GM21360 (cell line): ENCODE results near the gene PRLH.
"Not testable (repeated sequence)": the region's sequence is repeated elsewhere in the genome, so short reads cannot be mapped to it uniquely, and the experiment has no call there.

ENCODE experiments used
- ATAC-seq: cut with Tn5 transposase; IDR thresholded peaks from one replicate; pipeline ENCODE4 v1.9.1; 2021; ENCODE audit warnings: mild to moderate bottlenecking, moderate library complexity; ENCODE audit not compliant: unreplicated experiment

PRLH gene

DNA sequence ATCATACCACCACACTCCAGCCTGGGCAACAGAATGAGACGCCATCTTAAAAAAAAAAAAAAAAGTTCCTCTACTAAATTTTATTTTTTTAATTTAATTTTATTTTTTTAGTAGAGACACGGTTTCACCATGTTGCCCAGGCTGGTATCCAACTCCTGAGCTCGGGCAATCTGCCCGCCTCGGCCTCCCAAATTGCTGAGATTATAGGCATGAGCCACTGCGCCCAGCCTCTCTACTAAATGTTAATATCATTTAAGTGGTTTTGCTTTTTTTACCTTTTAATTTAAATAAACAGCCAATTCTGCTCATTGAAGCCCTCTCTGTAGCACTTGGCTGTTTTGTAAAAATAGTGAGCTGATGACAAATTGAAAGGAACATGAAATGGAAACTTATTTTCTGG is 15.0 kb downstream of the PRLH start:
- no peak for ATAC-seq

DNA sequence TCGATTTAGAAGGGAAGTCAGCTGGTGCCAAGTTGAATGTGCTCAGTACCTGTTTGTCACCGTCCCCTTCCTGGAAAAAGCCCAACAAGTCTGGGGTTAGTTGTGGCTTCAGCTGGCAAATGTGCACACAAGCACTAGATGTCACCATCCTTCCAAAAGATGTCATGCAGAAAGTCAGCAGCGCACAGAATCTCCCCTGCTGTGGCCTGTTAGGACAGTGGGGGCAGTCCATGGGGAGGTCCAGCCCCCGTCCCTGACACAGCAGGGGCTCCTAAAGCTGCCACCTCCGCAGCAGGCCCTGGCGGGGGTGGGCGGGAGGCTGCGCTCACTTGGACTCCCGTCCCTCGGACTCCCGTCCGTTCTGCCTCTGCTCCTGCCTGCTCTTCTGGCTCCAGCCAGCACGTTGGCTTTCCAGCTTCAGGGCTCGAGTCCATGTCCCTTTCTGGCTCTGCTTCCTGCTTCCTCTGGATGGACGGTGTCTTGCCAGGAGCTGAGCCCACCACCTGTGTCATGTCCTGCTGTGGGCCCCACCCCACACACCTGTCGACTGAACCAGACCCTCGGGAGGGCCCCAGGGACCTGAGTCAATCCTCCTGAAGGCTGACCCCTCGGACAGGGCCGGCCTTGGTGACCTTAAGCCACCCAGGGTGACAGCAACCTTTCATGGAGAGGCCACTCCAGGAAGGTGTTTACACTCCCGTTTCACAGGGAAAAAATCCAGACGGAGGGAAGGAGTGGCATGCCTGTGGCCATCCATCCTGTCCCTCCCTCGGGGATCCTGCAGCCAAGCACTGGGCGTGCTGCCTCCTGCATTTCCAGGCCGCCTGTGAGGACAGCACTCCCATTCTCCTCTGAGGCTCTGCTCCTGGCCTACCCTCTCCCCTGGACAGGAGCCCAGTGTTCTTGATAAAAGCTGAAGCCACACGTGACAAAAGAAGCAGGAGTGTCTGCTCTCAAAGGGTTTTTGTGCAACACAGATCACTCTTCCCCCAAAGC is 15.7 kb downstream of the PRLH start:
- ATAC-seq, result no peak

DNA sequence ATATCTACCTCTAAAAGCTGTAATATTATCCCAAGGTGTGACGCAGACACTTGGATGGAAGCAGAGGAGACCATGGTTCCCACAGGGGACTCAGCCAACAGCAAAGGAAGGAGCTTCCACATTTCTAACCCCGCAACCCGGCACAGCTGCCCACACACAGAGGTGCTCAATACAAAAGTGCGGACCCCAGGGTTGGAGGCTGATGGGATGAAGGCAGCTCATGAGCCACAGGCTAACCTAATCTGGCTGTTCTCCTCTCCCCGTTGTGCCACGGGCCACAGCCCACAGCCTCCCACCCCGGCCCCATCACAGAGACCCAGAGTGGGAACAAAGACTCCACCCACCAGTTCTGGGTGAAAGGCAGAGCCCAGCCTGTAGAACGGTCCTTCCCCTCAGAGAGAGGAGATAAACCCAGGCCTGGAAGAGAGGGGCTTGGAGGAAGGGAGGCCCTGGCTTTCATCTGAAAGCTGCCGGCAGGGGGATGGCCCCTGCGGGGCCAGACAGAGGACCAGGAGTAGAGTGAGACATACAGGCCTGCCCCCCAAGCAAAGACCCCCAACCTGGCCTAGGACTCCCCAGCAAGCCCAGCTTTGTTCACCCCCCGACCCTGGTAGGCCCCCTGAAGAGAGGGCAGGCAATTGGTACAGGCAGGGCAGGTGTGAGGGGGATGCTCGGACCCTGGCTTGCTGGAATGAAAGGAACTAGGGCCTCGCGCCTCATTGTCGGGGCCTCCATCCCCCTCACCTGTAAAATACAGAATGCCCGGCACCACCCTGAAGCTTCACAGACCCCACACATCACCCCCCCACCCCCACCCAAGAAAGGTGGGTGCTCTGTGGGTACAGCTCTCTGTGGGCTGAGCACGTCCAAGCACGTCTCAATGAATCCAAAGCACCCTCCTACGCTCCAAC is 17.3 kb downstream of the PRLH start:
- ATAC-seq, result no peak

DNA sequence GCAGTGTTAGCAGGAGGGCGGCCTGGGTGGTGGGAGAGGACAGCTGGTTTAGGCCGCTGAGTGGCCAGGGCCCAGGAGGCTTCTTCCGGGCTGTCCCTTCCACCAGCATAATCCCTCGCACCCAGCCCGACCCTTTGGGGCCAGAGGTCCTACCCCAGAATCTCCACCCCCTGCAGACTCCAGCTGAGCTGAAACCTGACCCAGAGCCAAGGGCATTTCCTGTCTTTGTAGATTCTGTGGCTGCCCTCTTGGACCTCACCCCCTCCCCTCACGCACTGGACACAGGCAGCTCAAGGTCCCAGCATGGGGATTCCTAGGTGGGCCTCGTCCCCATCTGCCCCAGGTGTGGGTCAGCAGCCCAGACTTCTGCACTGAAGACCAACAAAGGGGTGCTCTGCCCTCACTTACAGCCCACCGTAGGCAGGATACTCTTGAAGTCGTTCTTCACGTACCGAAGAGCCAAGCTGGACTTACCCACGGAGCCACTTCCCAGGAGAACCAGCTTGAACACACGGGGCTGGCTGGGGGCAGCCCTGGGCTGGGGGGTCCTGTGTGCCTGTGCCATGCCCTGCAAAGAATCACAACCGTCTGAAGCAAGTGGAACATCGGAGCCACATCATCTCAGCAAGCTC is 19.3 kb downstream of the PRLH start:
- no peak for ATAC-seq

DNA sequence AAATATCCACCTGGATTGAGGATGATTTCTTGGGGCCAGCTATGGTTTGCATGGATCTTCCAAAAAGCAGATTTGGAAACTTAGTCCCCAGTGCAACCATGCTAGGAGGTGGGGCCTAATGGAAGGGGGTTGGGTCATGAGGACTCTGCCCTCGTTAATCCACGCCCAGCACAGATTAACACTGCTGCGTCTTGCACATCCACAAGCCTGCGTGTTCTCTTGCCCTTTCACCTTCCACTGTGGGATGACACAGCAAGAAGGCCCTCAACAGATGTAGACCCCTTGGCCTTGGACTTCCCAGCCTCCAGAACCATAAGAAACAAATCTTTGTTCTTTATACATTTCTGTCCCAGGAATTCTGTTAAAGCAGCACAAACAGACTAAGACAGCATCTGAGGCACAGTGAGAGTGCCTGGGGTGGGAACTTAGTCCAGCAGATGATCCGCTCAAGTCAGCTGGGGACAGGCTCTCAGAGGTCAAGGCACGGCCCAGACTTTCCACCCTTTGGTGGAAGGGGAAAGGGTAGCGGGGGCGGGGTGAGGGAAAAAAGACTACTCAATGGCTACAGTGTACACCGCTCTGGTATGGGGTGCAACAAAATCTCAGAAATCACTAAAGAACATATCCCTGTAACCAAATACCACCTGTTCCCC is 21.8 kb downstream of the PRLH start:
- no peak for ATAC-seq

DNA sequence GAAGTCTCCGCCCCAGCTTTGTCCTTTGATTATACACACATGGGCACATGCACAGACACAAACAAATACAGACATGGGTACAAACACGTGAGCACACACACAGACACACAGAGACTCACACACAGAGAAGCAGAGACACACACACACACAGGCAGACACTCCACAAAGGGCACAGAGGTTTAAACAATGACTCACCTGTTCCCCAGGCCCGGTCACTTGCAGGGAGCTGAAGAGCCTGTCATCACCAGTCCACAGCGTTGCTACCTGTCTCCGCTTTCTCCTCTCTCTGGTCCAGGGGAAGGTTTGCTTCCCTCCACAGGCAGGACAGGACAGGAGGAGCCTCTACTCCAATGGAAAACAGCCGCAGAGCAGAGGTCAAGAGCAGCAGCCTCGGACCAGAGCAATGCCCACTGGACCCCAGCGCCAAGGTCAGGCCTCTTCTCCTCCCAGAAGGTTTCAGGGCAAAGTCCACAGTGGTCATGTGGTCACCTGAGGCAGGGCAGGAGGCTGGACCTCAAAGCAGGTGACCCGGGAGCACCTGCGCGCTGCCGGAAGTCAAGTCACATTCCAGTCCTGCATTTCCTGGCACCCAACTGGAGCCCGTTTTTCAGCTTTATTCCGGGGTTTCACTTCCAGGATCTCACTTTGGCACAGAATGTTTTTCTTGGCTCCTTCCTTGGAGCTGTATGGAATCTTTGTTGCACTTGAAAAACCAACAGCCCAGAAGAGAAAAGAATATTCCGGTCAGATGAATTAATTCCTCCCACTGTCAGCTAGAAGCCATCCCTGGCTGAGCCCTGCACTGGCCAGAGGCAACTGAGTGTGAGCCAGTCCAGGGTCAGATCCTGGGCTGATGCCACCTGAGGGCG is 24.1 kb downstream of the PRLH start, which contains the start of gene RAB17:
TSS of gene RAB17 (minus strand) at position 463 of the 869 bp plus-strand sequence. CDS start 4,580 bp downstream, outside the sequence.
- no peak for ATAC-seq

DNA sequence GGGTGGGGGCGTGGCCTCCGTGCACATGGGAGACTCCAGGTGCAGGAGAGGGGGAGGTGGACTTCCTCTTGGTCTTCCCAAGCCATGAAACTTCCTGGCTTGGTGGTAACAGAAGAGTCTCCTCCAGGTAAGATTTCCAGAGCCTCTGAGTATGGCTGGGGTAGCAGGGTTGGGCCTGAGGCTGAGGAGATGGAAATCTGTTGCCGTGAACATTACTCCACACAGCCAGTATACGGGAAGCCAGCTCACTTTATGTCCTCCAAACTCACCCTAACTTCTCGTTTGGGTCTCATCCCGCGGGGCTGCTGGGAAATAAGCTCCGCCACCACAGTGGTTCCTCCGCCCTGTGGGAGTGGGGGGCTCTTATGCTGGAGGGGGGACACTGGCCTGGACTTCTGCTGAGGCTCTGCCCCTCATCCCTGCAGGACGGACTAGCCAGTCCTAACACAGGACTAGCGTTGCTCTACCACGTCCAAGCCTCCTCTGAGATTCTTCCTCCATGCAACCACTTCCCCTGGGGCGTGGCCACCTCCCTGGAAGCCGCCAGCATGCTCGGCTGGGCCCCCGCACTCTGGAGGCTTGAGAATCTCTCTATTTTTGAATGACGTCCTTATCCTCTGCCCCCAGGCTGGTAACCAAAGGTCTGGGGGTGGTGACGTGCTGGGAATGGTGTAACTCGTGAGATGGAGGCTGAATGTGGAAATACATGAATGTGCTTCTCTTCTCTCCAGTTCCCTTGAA is 24.9 kb downstream of the PRLH start:
- ATAC-seq, result no peak

DNA sequence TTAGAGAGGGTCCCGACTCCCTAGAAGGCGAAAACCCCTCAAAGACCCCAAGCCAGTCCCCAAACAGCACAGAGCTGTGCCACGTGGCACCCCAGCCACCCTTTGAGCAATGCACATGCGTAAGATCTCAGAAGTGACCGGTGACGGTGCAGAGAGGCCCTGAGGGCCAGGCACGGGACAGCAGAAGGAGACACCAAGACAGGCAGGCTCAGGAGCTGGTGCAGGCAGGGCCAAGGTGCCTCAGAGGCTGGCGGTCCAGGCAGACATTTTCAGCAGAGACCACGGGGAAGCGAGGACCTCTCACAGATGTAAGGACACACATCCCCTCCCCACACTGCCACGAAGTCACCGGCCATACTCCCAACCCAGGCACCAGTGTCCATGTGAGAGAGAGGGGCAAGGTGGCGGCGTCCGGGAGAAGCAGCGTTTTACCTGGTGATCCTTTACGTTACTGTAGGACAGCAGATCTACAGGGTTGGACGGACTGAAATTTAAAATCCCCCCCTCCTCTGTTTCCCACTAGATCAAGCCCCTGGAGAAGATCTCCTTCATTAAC is 26.1 kb downstream of the PRLH start:
- ATAC-seq, result no peak

DNA sequence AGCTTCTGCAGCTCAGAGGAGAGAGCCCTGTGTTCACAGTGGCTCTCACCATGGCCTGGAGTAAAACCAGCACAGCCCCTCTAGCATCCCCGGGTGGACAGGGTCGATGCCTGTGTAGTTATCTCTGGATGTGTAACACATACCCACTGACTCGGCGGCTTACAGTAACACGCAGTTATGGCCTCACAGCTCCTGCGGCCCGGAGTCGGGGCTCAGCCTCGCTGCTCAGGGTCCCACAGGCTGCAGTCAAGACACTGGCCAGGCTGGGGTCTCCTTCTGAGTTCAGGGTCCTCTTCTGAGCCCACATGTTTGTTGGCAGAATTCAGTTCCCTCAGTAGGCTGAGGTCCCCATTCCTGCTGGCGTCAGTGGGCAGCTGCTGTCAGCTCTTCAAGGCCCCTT is 26.7 kb downstream of the PRLH start:
- ATAC-seq, result no peak

DNA sequence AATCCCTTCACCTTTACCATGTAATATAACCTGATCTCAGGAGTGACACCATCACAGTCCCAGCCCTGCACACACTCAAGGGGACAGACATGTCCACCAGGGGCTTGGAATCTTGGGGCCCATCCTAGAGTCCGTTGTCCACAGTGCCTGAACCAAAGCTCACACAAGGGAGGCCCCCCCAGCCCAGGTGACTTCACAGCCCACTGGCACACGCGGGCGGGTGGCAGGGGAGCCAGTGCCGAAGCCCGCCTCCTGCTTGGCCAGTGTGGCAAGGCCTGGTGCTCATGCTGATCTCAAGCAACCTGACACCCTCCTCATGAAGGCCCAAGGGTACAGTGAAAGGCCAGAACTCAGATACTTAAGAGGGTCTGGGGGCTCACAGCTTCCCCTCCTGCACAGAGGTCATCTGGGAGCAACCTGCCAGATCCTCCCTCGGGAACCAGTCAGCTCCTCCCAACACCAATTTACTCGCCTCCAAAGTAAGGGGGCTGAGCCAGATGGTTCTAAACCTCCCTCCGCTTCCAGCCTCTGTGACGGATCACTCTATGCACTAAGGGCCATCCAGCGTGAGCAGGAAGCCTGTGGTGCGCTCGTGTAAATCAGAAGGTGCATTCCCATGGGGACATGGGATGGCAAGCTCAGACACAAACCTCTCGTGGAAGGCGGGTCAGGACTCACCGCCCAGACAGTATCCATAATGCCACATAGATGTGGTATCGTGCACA is 27.4 kb downstream of the PRLH start:
- ATAC-seq, result no peak

DNA sequence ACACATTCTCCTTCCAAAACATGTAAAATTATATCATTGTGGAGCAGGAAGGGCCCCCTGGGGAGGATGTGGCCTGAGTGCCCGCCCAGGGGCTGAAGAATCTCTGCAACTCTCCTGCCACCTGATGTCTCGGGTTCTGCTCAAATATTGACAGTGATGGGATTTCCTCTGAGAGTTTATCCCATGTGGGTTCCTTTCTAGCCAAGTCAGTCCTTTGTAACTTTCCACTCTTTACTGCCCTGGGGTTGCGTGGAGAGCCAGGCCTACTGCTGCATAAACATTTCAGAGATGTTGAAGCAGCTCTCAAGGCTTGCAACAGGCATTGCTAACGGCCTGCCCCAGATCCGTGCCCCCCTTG is 28.1 kb downstream of the PRLH start:
- ATAC-seq, result no peak

DNA sequence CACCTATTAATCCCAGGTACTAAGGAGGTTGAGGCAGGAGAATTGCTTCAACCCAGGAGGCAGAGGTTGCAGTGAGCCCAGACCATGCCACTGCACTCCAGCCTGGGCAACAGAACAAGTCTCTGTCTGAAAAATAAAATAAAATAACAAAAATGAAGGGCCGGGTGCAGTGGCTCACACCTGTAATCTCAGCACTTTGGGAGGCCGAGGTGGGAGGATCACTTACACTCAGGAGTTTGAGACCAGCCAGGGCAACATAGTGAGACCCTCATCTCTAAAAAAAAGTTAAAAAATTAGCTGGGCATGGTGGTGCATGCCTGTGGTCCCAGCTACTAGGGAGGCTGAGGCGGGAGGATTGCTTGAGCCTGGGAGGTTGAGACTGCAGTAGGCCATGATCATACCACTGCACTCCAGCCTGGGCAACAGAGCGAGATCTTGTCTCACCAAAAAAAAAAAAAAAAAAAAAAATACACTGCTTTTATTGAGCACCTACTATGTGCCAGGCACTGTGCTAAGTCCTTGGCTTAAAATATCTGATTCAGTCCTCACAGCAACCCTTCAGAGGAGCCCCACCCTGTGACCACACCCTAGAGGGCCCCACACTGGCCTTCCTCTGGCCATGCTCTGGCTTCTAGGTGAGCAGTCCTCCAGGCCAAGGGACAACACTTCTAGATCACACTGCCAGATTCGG is 29.6 kb downstream of the PRLH start:
- ATAC-seq, result not testable (repeated sequence)

DNA sequence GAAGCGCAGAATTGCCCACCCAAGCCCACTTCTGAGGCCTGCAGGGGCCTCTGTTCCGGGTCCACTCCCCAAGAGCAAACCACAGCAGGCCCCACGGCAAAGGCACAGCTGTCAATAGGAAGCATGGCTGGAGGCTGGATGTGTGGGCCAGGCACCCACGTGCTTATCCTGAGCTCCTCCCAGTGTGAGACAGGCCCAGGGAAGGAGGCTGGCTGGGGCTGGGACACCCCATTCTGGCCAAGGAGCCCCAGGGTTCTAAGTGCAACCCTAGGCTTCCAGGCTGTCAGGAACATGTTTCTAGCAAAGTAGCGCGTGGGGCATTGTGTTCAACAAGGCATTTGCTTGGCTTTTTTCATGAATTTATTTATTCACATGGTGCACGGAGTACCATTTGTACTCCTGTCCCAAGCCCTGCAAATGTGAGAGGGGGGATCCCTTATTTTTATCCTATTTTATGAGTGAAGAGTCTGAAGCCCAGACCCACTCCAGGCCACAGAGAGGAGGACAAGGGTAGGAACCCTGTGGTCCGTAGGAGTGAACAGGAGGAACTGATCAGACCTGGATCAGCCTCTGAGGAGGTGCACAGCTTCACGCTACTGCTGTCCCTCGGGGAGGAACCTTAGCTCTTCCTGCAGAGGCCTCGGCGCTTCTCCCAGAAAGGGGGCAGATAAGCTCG is 30.3 kb downstream of the PRLH start:
- no peak for ATAC-seq

DNA sequence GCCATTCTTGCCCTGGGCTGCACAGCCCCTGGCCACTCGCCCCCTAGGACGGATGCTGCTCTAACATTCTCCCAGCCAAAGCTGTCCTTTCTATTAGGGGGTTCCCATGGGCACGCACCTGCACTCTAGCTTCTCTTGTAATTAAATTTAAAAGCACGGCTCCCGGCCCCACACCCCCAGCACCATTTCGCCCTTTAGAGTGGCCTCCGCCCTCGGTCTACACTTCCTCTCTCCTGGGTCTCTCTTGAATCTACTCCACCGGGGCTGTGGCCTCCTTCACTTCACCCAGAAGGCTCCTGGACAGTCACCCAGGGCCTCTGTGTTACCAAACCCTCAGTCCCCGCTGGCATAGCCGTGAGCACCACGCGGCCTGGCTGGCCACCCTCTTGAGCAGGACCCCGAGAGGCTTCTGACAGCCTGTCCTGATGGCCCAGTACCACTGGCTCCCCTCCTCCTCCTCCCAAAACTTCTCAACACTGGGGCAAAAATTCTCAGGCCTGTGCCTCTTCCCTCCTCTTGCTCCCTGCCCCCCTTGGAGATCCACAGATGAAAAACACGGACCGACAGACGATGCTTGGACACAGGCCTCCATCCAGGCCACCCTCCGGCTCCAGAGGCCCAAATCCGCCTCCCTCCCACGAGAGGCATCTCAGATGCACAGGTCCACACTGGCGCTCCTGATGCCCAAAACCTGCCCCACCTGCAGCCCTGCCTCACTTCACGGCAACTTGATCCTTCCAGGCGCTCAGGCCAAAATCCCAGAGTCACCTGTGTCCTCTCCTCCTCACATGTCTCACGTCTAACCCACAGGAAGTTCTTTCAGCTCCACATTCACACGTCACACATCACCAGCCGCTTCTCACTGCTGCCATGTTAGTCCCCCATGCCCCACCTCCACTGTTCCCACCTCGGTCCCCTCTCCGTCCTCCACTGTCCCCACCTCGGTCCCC is 31.1 kb downstream of the PRLH start:
- no peak for ATAC-seq

DNA sequence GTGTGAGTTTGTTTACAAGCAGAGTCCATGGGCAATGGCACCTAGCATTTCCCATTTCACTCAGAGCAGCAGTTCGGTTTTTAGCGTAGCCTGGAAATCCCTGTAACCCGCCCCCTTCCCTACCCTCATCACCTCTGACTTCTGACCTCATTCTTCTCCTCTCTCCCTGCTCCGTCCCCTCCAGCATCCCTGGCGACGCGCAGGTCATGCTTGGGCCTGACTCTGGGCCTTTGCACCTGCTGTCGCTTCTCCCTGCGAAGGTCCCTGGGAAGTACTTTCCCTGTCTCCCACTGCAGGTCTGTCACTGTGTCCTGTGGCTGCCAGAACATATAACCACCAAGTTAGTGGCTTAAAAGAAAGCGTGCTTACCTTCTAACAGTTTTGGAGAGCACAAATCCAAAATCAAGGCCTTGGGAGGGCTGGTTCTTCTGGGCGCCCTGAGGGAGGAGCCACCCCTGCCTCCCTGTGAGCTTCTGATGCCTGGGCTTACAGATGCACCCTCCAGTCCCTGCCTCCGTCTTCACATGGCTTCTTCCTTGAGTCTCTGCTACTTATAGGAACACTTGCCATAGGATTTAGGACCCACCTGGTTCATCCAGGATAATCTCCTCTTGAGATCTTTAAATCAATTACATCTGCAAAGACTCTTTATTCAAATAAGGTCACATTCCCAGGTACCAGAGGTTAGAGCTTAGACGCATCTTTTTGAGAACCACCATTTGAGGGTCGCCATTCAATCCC is 32.3 kb downstream of the PRLH start:
- no peak for ATAC-seq
